T-cell (primary cell): ENCODE measurements around the gene KSR1. TPM values are rescaled to one million over a fixed set of nuclear protein-coding genes. Genes with fewer than 3 reads are reported as not detected.
"Not testable (repeated sequence)": the region's sequence is repeated elsewhere in the genome, so short reads cannot be mapped to it uniquely, and the experiment has no call there.

Experiments
- ATAC-seq, 4 experiments: fragments of 200-7000 bp in 3 of 4; fragments of 150-1000 bp in 1 of 4; cut with Tn5 transposase; replicated peaks in 1 of 4; 1 replicate in 3 of 4; 2 replicates in 1 of 4; pipeline ENCODE4 v1.10.0; 2021; ENCODE audit warnings: moderate library complexity in 3 of 4, mild to moderate bottlenecking in 2 of 4, moderate number of reproducible peaks in 1 of 4
- CTCF ChIA-PET, 2 donors: fragments of 300-600 bp; sonication (Branson Sonifier 250); formaldehyde crosslinking; loops; one replicate each; lab custom pipeline; 2022; ENCODE audit warnings: antibody characterized with exemption in 2 of 2; lab: Charles Lee
- POLR2A ChIA-PET, 2 donors: fragments of 300-600 bp; sonication (Branson Sonifier 250); formaldehyde crosslinking; loops; one replicate each; lab custom pipeline; 2022; ENCODE audit warnings: antibody characterized with exemption in 2 of 2; lab: Charles Lee
- DNase-seq, 35 experiments: peaks; one replicate each; pipeline versions ENCODE4 v3.0.0 to v3.0.0-alpha.2; 2013 to 2023
- H3K27ac ChIP-seq: one replicate; pipeline ENCODE4 v1.5.1; 2013; ENCODE audit warnings: low read length
- H3K27me3 ChIP-seq, 2 experiments: replicated peaks in 1 of 2; 1 replicate in 1 of 2; 2 replicates in 1 of 2; pipeline versions ENCODE4 v1.6.1 to v1.7.0; 2013; ENCODE audit warnings: low read length in 1 of 2, mixed read lengths in 1 of 2; ENCODE audit not compliant: control insufficient read depth in 2 of 2, insufficient read depth in 2 of 2; ENCODE audit errors: extremely low read depth in 1 of 2
- H3K36me3 ChIP-seq, 2 donors: 1 replicate in 1 of 2; 2 replicates in 1 of 2; pipeline versions ENCODE4 v1.6.1 to v1.7.0; 2013; ENCODE audit warnings: low read length in 1 of 2; ENCODE audit not compliant: control insufficient read depth in 2 of 2, insufficient read depth in 1 of 2; ENCODE audit errors: extremely low read depth in 1 of 2
- H3K4me1 ChIP-seq, 2 experiments: 1 replicate in 1 of 2; 2 replicates in 1 of 2; pipeline versions ENCODE4 v1.6.1 to v1.7.0; 2013; ENCODE audit warnings: low read length in 2 of 2, mixed read lengths in 1 of 2; ENCODE audit not compliant: insufficient read depth in 2 of 2, control insufficient read depth in 1 of 2; ENCODE audit errors: extremely low read depth in 1 of 2
- H3K4me3 ChIP-seq, 2 donors: 1 replicate in 1 of 2; 2 replicates in 1 of 2; pipeline versions ENCODE4 v1.5.1 to v1.7.0; 2013; ENCODE audit warnings: mild to moderate bottlenecking in 2 of 2, low read length in 1 of 2, moderate library complexity in 1 of 2; ENCODE audit not compliant: control insufficient read depth in 1 of 2; ENCODE audit errors: extremely low read depth in 1 of 2
- H3K9me3 ChIP-seq: 2 replicates; pipeline ENCODE4 v1.7.0; 2013
- H3K27ac Mint-ChIP-seq, 2 donors: one replicate each; pipeline ENCODE4 v1.8.0; 2020 to 2021; ENCODE audit warnings: mild to moderate bottlenecking in 2 of 2, mixed read lengths in 2 of 2
- H3K27me3 Mint-ChIP-seq, 2 donors: one replicate each; pipeline ENCODE4 v1.8.0; 2021 to 2022; ENCODE audit warnings: mixed read lengths in 2 of 2
- H3K36me3 Mint-ChIP-seq: one replicate; pipeline ENCODE4 v1.8.0; 2021; ENCODE audit warnings: mixed read lengths
- H3K4me1 Mint-ChIP-seq, 3 donors: one replicate each; pipeline ENCODE4 v1.8.0; 2020 to 2022; ENCODE audit warnings: mixed read lengths in 3 of 3, mild to moderate bottlenecking in 1 of 3
- H3K4me3 Mint-ChIP-seq, 3 donors: one replicate each; pipeline ENCODE4 v1.8.0; 2020 to 2022; ENCODE audit warnings: mild to moderate bottlenecking in 3 of 3, mixed read lengths in 3 of 3, moderate library complexity in 3 of 3
- H3K9me3 Mint-ChIP-seq, 3 donors: one replicate each; pipeline ENCODE4 v1.8.0; 2020 to 2022; ENCODE audit warnings: mixed read lengths in 3 of 3
- WGBS: methylation state at CpG from one replicate; pipeline ENCODE4 v1.1.5; 2013; ENCODE audit warnings: missing lambda C conversion rate; ENCODE audit not compliant: insufficient coverage; 5-methylcytosine and 5-hydroxymethylcytosine counted together
- total RNA-seq, 35 experiments: library from RNA in 6 of 35; stranded (reverse) in 6 of 35; fragments of 120-200 nt in 1 of 35; gene quantifications; one replicate each; pipeline versions ENCODE4 v1.2.1 to v1.2.4 and lab custom pipeline; 2013 to 2026

The KSR1 gene
- total RNA-seq, 5 donors from 2014 or later (not counting 1 experiment from before 2014, with no cell fraction given) = 26.8 to 35.8 (median 27.6) TPM

DNA sequence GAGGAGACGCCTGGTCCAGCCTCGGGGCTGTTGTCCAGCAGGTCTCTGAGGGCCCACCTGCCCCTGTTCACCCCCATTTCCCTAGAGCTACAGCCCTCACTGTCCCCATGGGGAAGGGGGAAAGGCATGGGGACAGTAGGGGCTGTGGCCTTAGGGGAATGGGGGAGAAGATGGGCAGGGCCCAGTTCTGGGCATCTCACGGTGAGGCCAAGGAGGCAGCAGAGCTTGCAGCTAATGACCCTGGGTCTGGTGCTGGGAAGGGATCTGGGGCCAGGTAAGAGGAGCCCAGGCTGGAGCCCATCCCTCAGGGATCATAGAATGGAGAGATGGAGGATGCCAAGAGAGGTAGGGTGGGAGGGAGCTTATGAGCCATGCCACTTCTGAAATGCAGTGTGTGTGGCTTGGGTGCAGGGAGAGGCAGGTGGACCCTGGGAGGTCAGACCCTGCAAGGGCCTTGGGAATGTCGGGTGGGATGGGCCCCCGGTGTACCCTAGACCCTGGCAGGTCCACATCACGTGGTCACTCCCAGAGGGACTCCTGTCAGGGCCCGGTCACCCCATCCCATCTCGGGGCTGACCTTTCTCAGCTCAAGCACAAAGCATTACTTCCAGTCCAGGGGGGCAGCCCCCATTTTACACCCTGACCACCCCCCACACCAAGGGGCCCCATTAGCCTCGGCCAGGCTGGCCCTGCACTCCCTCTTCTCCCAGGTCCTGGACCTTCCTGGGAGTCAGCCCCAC is 35.9 kb upstream of the KSR1 start:
- ATAC-seq = no peak
- ChIA-PET POLR2A (no interaction called here), CTCF (interaction anchor here in 1 of 2 donors (0.5 kb wide), 1 partner anchor 176 kb away, joined by 3 read pairs; no protein-coding TSS in a partner anchor)
- Mint-ChIP-seq H3K4me1 (no peaks in the 10 kb centered on the region), H3K4me3 (no peak overlapping the region), H3K27ac (no peak overlapping the region), H3K27me3 (no peaks in the 10 kb centered on the region), H3K9me3 (no peaks in the 10 kb centered on the region), H3K36me3 (no peaks in the 10 kb centered on the region)
- 73% methylated on average over 8 of the region's 9 CpGs for WGBS
- no peak for DNase-seq
- no peaks in the 10 kb centered on the region for H3K4me1 ChIP-seq
- no peak overlapping the region for H3K27ac ChIP-seq
- H3K9me3 ChIP-seq = no peaks in the 10 kb centered on the region
- no peaks in the 10 kb centered on the region for H3K36me3 ChIP-seq
- no peak overlapping the region for H3K4me3 ChIP-seq
- peaks cover 0 to 3% of the 10 kb centered on the region in 2 experiments for H3K27me3 ChIP-seq

DNA sequence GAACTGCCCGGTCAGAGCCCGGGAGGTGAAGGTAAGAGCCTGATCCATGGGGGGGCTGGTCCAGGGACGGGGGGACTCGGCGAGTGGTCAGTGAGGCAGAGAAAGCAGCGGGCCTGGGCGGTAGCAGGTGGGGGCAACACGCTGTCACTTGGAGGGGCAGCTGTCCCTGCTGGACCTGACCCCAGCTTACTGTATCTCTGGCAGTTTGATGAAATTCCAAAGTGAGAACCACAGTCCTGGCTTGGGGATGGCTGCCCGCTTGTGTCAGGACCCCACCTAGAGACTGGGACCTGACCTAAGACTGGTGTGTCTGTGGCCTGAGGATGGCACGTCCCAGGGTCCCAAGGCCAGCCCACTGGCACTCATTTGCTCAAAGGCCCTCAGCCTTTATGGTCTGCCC is 35.1 kb upstream of the KSR1 start:
- Histone ChIP-seq H3K27me3 (peaks cover 0 to 7% of the 10 kb centered on the region in 2 experiments), H3K27ac (no peak overlapping the region), H3K4me3 (no peak overlapping the region), H3K4me1 (no peaks in the 10 kb centered on the region), H3K36me3 (no peaks in the 10 kb centered on the region), H3K9me3 (no peaks in the 10 kb centered on the region)
- H3K27ac Mint-ChIP-seq = no peak overlapping the region
- no peaks in the 10 kb centered on the region for H3K9me3 Mint-ChIP-seq
- ATAC-seq (no peak), DNase-seq (no peak)
- H3K4me3 Mint-ChIP-seq = no peak overlapping the region
- H3K4me1 Mint-ChIP-seq = no peaks in the 10 kb centered on the region
- H3K36me3 Mint-ChIP-seq = no peaks in the 10 kb centered on the region
- no peaks in the 10 kb centered on the region for H3K27me3 Mint-ChIP-seq
- POLR2A ChIA-PET = no interaction called here
- 91% methylated on average over 10 of the region's 10 CpGs for WGBS
- CTCF ChIA-PET = interaction anchor here in 1 of 2 donors (0.5 kb wide), 1 partner anchor 177 kb away, joined by 3 read pairs; no protein-coding TSS in a partner anchor

DNA sequence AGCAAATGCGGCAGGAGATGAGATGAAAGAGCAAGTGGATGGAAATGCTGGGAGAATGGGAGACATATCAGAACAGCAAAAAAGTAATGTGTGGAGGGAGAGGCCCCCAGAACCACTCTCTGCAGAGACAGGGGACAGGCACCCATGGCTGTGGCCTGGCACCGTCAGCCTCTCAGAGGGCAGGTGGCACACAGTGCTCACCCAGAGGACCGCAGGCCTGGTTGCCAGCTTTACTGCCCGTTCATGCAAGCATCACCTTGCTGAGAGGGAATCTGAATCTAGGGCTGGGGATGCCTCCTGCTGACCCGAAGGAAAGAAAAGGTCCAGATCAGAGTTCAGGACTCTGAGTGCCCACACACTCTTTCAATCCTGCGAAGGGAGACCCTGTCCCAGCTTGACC is 34.6 kb upstream of the KSR1 start:
- H3K4me3 Mint-ChIP-seq, H3K9me3 ChIP-seq, DNase-seq, H3K4me3 ChIP-seq, H3K27ac Mint-ChIP-seq, H3K36me3 ChIP-seq, H3K36me3 Mint-ChIP-seq, H3K27ac ChIP-seq, H3K27me3 ChIP-seq, H3K9me3 Mint-ChIP-seq, H3K27me3 Mint-ChIP-seq, POLR2A ChIA-PET, ATAC-seq, H3K4me1 Mint-ChIP-seq, H3K4me1 ChIP-seq: not testable (repeated sequence)
- CTCF ChIA-PET = interaction anchor here in 1 of 2 donors (0.6 kb wide), 1 partner anchor 92 kb away, joined by 8 read pairs; no protein-coding TSS in a partner anchor
- WGBS = 73% methylated on average over 5 of the region's 6 CpGs

DNA sequence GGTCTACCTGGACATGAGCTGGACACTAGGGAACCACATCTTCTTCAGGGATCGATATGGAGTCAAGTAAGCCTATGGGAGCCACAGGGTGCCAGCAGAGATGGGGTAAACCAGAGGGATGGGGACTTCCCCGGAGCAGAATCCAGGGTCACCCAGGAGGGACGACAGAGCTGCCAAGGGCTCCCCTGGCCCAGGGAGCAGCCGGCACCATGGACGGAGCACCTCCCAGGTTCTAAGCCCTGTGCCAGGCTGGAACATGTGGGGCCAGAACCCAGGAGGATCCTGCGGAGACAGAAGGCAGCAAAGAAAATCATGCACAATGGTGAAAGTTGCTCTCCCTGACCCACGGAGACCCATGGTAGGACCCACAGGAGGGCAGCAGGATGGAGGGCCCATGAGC is 33.6 kb upstream of the KSR1 start:
- no peaks in the 10 kb centered on the region for H3K9me3 ChIP-seq
- 89% methylated on average over 7 of the region's 7 CpGs for WGBS
- ChIA-PET CTCF (no interaction called here), POLR2A (no interaction called here)
- no peak overlapping the region for H3K27ac ChIP-seq
- Mint-ChIP-seq H3K4me3 (no peak overlapping the region), H3K4me1 (no peaks in the 10 kb centered on the region), H3K27ac (no peak overlapping the region), H3K9me3 (no peaks in the 10 kb centered on the region), H3K36me3 (no peaks in the 10 kb centered on the region), H3K27me3 (no peaks in the 10 kb centered on the region)
- H3K4me1 ChIP-seq = no peaks in the 10 kb centered on the region
- H3K27me3 ChIP-seq = peaks cover 0 to 7% of the 10 kb centered on the region in 2 experiments
- H3K4me3 ChIP-seq = no peak overlapping the region
- no peak for ATAC-seq
- DNase-seq = no peak
- H3K36me3 ChIP-seq = no peaks in the 10 kb centered on the region

DNA sequence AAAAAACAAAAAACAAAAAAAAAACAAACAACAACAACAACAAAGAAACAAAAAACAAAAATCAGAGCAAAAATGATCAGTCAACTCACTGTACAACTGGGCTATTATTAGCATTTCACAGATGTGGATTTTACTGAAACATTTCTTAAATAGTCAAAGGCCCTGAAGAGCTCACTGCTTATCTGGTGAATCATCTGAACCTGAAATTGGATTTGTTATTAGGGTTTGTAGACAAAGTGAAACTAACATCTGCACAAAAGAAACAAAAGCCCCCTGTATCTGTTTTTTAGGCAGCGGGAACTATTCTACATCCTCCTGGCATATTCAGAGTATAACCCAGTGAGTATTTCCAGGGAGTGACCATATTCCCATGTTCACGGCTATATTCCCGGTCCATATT is 32.6 kb upstream of the KSR1 start:
- DNase-seq = no peak
- H3K27ac ChIP-seq = no peak overlapping the region
- peaks cover 0 to 7% of the 10 kb centered on the region in 2 experiments for H3K27me3 ChIP-seq
- H3K4me1 Mint-ChIP-seq = no peaks in the 10 kb centered on the region
- no peaks in the 10 kb centered on the region for H3K9me3 ChIP-seq
- POLR2A ChIA-PET = no interaction called here
- H3K4me1 ChIP-seq = no peaks in the 10 kb centered on the region
- H3K36me3 ChIP-seq = no peaks in the 10 kb centered on the region
- no peak overlapping the region for H3K4me3 ChIP-seq
- ATAC-seq = no peak
- no peaks in the 10 kb centered on the region for H3K36me3 Mint-ChIP-seq
- H3K27ac Mint-ChIP-seq = no peak overlapping the region
- H3K9me3 Mint-ChIP-seq = no peaks in the 10 kb centered on the region
- H3K27me3 Mint-ChIP-seq = no peaks in the 10 kb centered on the region
- 80% methylated on average over 1 of the region's 3 CpGs for WGBS
- no peak overlapping the region for H3K4me3 Mint-ChIP-seq
- CTCF ChIA-PET = no interaction called here

DNA sequence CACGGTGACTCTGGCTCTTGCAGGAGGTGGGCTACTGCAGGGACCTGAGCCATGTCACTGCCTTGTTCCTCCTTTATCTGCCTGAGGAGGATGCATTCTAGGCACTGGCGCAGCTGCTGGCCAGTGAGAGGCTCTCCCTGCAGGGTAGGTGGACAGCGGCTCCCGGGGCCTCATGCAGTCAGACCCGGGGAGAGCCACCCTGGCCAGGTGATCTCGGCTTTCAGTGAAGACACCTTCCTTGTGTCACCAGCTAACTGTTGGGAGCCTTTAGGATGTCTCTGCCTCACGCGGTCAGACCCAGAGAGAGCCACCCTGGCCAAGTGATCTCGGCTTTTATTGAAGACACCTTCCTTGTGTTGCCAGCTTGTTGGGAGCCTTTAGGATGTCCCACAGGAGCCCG is 31.7 kb upstream of the KSR1 start:
- Mint-ChIP-seq H3K9me3 (no peaks in the 10 kb centered on the region), H3K4me1 (no peaks in the 10 kb centered on the region), H3K4me3 (no peak overlapping the region), H3K27ac (no peak overlapping the region), H3K27me3 (no peaks in the 10 kb centered on the region), H3K36me3 (no peaks in the 10 kb centered on the region)
- no peak overlapping the region for H3K27ac ChIP-seq
- H3K9me3 ChIP-seq = no peaks in the 10 kb centered on the region
- no peak for ATAC-seq
- no peaks in the 10 kb centered on the region for H3K36me3 ChIP-seq
- no peak for DNase-seq
- no peaks in the 10 kb centered on the region for H3K4me1 ChIP-seq
- 84% methylated on average over 10 of the region's 10 CpGs for WGBS
- ChIA-PET POLR2A (no interaction called here), CTCF (interaction anchor here in 1 of 2 donors (0.6 kb wide), 1 partner anchor 282 kb away, joined by 3 read pairs; no protein-coding TSS in a partner anchor)
- peaks cover 0 to 8% of the 10 kb centered on the region in 2 experiments for H3K27me3 ChIP-seq
- H3K4me3 ChIP-seq = no peak overlapping the region
